HEK293 (cell line): ENCODE results near the gene DZIP1.

Source experiments
- CTCF ChIA-PET: fragments of 350-600 bp; formaldehyde crosslinking; extraction: SDS; loops from one replicate; lab custom pipeline; 2021; ENCODE audit warnings: antibody characterized with exemption; lab: Yijun Ruan, JAX
- POLR2A ChIA-PET: fragments of 300-600 bp; formaldehyde crosslinking; extraction: SDS; loops from one replicate; lab custom pipeline; 2020; ENCODE audit warnings: antibody characterized with exemption, inconsistent platforms; lab: Yijun Ruan, JAX
- H3K27ac ChIP-seq: fragments of 200-500 bp; sonication (Bioruptor generic); 2 replicates; pipeline ENCODE4 v1.5.1; 2014; ENCODE audit warnings: low read depth, low read length, control low read depth, inconsistent platforms; ENCODE audit errors: extremely low read depth
- H3K36me3 ChIP-seq, 2 experiments: fragments of 200-500 bp in 1 of 2; sonication (Bioruptor generic) in 1 of 2; 1 replicate in 1 of 2; 2 replicates in 1 of 2; pipeline ENCODE4 v1.5.1; 2014 to 2017; ENCODE audit warnings: inconsistent platforms in 2 of 2, low read length in 2 of 2; ENCODE audit not compliant: control insufficient read depth in 2 of 2, insufficient read depth in 1 of 2
- H3K4me1 ChIP-seq: fragments of 200-500 bp; sonication (Bioruptor generic); 2 replicates; pipeline ENCODE4 v1.5.1; 2014; ENCODE audit warnings: mild to moderate bottlenecking, low read length, inconsistent platforms; ENCODE audit not compliant: control insufficient read depth, insufficient read depth
- H3K4me3 ChIP-seq: 2 replicates; pipeline ENCODE4 v1.5.1; 2011; ENCODE audit warnings: low read depth, mild to moderate bottlenecking, control low read depth, low read length, moderate library complexity
- H3K9me3 ChIP-seq: fragments of 200-500 bp; sonication (Bioruptor generic); 2 replicates; pipeline ENCODE4 v1.5.1; 2014; ENCODE audit warnings: low read depth, low read length, inconsistent platforms; ENCODE audit not compliant: control insufficient read depth, insufficient read depth
- HOXD13 ChIP-seq: sonication (generic); formaldehyde crosslinking; IDR thresholded peaks from 2 replicates; pipeline ENCODE4 v1.8.0; 2022; ENCODE audit warnings: missing genetic modification reagents, borderline replicate concordance
- ZNF184 ChIP-seq: fragments of 450-650 bp; IDR thresholded peaks from 2 replicates; pipeline ENCODE4 v1.5.1; 2018; ENCODE audit warnings: missing biosample characterization, mild to moderate bottlenecking, missing genetic modification characterization
- ZNF202 ChIP-seq: fragments of 450-650 bp; formaldehyde crosslinking; IDR thresholded peaks from 2 replicates; pipeline ENCODE4 v1.5.1; 2016; ENCODE audit warnings: missing biosample characterization, missing genetic modification characterization, borderline replicate concordance
- ZNF223 ChIP-seq: fragments of 450-650 bp; formaldehyde crosslinking; IDR thresholded peaks from 2 replicates; pipeline ENCODE4 v1.5.1; 2016; ENCODE audit warnings: missing biosample characterization, missing genetic modification characterization
- ZNF274 ChIP-seq, 2 experiments: fragments of 200-500 bp in 1 of 2; fragments of 450-650 bp in 1 of 2; sonication (Bioruptor generic) in 1 of 2; formaldehyde crosslinking in 1 of 2; IDR thresholded peaks; 2 replicates each; pipeline versions ENCODE4 v1.5.1 to v1.6.1; 2014 to 2016; ENCODE audit warnings: borderline replicate concordance in 1 of 2, inconsistent platforms in 1 of 2, low read length in 1 of 2, missing biosample characterization in 1 of 2, missing genetic modification characterization in 1 of 2
- ZNF404 ChIP-seq: fragments of 450-650 bp; formaldehyde crosslinking; IDR thresholded peaks from 2 replicates; pipeline ENCODE4 v1.5.1; 2017; ENCODE audit warnings: missing biosample characterization, missing genetic modification characterization
- ZNF426 ChIP-seq: fragments of 450-650 bp; formaldehyde crosslinking; IDR thresholded peaks from 2 replicates; pipeline ENCODE4 v1.5.1; 2017; ENCODE audit warnings: missing biosample characterization, missing genetic modification characterization, mild to moderate bottlenecking, inconsistent platforms, moderate library complexity
- ZNF521 ChIP-seq: fragments of 450-650 bp; formaldehyde crosslinking; IDR thresholded peaks from 2 replicates; pipeline ENCODE4 v1.5.1; 2017; ENCODE audit warnings: missing biosample characterization, mild to moderate bottlenecking, missing genetic modification characterization
- ZNF530 ChIP-seq: fragments of 450-650 bp; formaldehyde crosslinking; IDR thresholded peaks from 2 replicates; pipeline ENCODE4 v1.5.1; 2016; ENCODE audit warnings: low read depth, missing biosample characterization, missing genetic modification characterization
- ZNF830 ChIP-seq: fragments of 450-650 bp; IDR thresholded peaks from 2 replicates; pipeline ENCODE4 v1.5.0; 2018; ENCODE audit warnings: missing biosample characterization, missing genetic modification characterization, low read depth, mild to moderate bottlenecking, moderate library complexity
- ZNF837 ChIP-seq: fragments of 450-650 bp; formaldehyde crosslinking; IDR thresholded peaks from 2 replicates; pipeline ENCODE4 v1.5.1; 2016; ENCODE audit warnings: missing biosample characterization, missing genetic modification characterization
- TF ChIP-seq, protein P1 (sequence below): fragments of 450-650 bp; formaldehyde crosslinking; conservative IDR thresholded peaks from 2 replicates; pipeline ENCODE4 v1.5.1; 2016; ENCODE audit warnings: low read depth, missing biosample characterization, missing genetic modification characterization
- TF ChIP-seq, protein P2 (sequence below): fragments of 450-650 bp; formaldehyde crosslinking; IDR thresholded peaks from 2 replicates; pipeline ENCODE4 v1.5.1; 2016; ENCODE audit warnings: missing biosample characterization, missing genetic modification characterization

Gene DZIP1

DNA sequence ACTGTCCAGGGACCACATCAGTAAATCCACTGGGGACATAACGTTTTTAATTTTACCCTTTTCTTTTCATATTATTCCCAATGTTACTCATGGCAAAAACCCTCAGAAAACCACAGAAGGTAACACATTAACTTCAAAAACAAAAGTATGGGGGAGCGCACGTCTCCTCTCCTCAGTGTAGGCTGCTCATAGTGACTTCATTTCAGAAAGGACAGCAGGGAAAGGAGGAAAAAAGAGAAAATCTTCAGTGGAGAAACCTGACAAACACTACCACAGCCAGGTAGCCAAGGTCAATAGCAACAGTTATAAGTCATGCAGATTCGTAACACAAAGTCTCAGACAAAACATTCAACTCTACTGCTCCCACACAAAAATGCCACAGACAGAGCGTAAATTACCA, 21.4 kb downstream of the DZIP1 start:
- CTCF ChIA-PET = interaction anchor here (0.6 to 8.0 kb wide), 6 partner anchors 26 to 687 kb away, joined by 3 to 90 read pairs (median 4); no protein-coding TSS in a partner anchor
- peaks cover 62 to 87% of the 10 kb centered on the region in 2 experiments for H3K36me3 ChIP-seq
- POLR2A ChIA-PET = no interaction called here

DNA sequence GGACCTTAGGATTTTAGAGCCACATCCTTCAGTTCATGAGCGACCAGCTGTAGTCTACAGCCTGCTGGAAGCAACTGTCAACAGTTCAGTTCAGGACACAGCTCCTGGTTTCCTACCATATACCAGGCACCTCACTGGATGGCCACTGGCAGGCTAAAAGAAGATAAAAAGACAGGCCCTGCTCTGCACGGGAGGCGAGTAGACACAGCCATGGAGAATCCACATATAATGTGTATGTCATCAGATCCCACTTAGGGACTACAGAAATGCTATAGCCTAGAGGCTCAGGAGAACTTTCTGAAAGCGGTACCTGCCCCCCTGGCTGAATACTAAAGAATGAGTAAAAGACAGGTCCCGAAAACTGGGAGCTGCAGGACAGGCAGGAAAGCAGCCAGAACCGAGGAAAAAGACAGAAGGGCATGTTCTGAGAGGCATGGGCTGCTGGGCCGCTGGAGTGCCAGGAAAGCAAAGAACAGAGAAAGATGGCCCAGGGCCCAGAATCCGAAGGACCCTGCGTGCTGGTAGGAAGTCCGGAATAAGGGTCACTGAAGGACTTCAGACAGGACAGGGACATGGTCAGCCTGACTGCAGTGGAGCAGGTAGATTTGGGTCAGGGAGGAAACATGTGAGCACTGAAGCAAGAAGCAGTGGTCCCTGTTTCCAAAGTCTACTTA, 23.5 kb downstream of the DZIP1 start:
- Histone ChIP-seq H3K4me1 (no peaks in the 10 kb centered on the region), H3K4me3 (no peak overlapping the region), H3K27ac (no peak overlapping the region), H3K9me3 (no peaks in the 10 kb centered on the region), H3K36me3 (peaks cover 48 to 92% of the 10 kb centered on the region in 2 experiments)
- ChIA-PET POLR2A (no interaction called here), CTCF (interaction anchor here (0.6 to 8.0 kb wide), 2 partner anchors 98 to 213 kb away, joined by 3 to 90 read pairs; no protein-coding TSS in a partner anchor)
- no peak for TF ChIP-seq ZNF202 (tag by site-specific recombination)

More for the DNA sequence above, 21.4 kb downstream of the DZIP1 start:
- H3K4me1 ChIP-seq = no peaks in the 10 kb centered on the region
- no peak overlapping the region for H3K27ac ChIP-seq
- TF ChIP-seq, protein P1, sequence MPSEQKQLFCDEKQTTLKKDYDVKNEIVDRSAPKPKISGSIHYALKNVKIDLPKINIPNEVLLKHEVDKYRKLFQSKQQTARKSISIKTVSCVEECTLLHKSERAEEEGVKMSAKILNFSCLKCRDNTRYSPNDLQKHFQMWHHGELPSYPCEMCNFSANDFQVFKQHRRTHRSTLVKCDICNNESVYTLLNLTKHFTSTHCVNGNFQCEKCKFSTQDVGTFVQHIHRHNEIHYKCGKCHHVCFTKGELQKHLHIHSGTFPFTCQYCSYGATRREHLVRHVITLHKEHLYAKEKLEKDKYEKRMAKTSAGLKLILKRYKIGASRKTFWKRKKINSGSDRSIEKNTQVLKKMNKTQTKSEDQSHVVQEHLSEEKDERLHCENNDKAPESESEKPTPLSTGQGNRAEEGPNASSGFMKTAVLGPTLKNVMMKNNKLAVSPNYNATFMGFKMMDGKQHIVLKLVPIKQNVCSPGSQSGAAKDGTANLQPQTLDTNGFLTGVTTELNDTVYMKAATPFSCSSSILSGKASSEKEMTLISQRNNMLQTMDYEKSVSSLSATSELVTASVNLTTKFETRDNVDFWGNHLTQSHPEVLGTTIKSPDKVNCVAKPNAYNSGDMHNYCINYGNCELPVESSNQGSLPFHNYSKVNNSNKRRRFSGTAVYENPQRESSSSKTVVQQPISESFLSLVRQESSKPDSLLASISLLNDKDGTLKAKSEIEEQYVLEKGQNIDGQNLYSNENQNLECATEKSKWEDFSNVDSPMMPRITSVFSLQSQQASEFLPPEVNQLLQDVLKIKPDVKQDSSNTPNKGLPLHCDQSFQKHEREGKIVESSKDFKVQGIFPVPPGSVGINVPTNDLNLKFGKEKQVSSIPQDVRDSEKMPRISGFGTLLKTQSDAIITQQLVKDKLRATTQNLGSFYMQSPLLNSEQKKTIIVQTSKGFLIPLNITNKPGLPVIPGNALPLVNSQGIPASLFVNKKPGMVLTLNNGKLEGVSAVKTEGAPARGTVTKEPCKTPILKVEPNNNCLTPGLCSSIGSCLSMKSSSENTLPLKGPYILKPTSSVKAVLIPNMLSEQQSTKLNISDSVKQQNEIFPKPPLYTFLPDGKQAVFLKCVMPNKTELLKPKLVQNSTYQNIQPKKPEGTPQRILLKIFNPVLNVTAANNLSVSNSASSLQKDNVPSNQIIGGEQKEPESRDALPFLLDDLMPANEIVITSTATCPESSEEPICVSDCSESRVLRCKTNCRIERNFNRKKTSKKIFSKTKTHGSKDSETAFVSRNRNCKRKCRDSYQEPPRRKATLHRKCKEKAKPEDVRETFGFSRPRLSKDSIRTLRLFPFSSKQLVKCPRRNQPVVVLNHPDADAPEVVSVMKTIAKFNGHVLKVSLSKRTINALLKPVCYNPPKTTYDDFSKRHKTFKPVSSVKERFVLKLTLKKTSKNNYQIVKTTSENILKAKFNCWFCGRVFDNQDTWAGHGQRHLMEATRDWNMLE (tag by site-specific recombination) = no peak
- TF ChIP-seq ZNF830 (tag by site-specific recombination) = no peak
- no peak for TF ChIP-seq ZNF426 (tag by site-specific recombination)
- no peak for TF ChIP-seq HOXD13 (CRISPR knock-in tag)
- TF ChIP-seq ZNF521 (tag by site-specific recombination) = no peak
- TF ChIP-seq, protein P2, sequence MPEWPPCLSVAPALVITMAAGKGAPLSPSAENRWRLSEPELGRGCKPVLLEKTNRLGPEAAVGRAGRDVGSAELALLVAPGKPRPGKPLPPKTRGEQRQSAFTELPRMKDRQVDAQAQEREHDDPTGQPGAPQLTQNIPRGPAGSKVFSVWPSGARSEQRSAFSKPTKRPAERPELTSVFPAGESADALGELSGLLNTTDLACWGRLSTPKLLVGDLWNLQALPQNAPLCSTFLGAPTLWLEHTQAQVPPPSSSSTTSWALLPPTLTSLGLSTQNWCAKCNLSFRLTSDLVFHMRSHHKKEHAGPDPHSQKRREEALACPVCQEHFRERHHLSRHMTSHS = no peak
- TF ChIP-seq ZNF223 = no peak
- TF ChIP-seq ZNF837 = no peak
- no peak for TF ChIP-seq ZNF404 (tag by site-specific recombination)
- TF ChIP-seq ZNF184 (tag by site-specific recombination) = no peak
- no peak for TF ChIP-seq ZNF274 (IDR thresholded peaks at IDR 0.05; ENCODE audit: low read length)
- TF ChIP-seq ZNF274 (tag by site-specific recombination; IDR thresholded peaks at IDR 0.05; ENCODE audit: borderline replicate concordance) = no peak
- TF ChIP-seq ZNF530 (tag by site-specific recombination) = no peak
- TF ChIP-seq, all 188 proteins: peak for 0
- no peaks in the 10 kb centered on the region for H3K9me3 ChIP-seq
- H3K4me3 ChIP-seq = no peak overlapping the region
